IMR-90 (cell line): ENCODE data around the gene SMPDL3A.

Experiments used
- BHLHE40 ChIP-seq: fragments of 150-350 bp; IDR thresholded peaks from 2 replicates; pipeline ENCODE4 v1.6.1; 2016; ENCODE audit warnings: mild to moderate bottlenecking, low read depth, low read length
- CEBPB ChIP-seq: IDR thresholded peaks from 2 replicates; pipeline ENCODE4 v1.6.1; 2012; ENCODE audit warnings: low read depth, low read length, improper control_type of control experiment
- CHD1 ChIP-seq: IDR thresholded peaks from 2 replicates; pipeline ENCODE4 v1.6.1; 2012; ENCODE audit warnings: low read depth, low read length, improper control_type of control experiment
- CTCF ChIP-seq: conservative IDR thresholded peaks from 2 replicates; pipeline ENCODE4 v1.5.1; 2012; ENCODE audit warnings: mild to moderate bottlenecking, low read depth, low read length, improper control_type of control experiment
- ELK1 ChIP-seq: fragments of 150-350 bp; IDR thresholded peaks from 2 replicates; pipeline ENCODE4 v1.6.1; 2016; ENCODE audit warnings: low read depth, mild to moderate bottlenecking, low read length, moderate library complexity, borderline replicate concordance
- FOS ChIP-seq: fragments of 150-350 bp; IDR thresholded peaks from 2 replicates; pipeline ENCODE4 v1.6.1; 2016; ENCODE audit warnings: low read depth, low read length
- MAFK ChIP-seq: IDR thresholded peaks from 2 replicates; pipeline ENCODE4 v1.6.1; 2012; ENCODE audit warnings: low read depth, low read length, improper control_type of control experiment
- MAZ ChIP-seq: IDR thresholded peaks from 2 replicates; pipeline ENCODE4 v1.6.1; 2012; ENCODE audit warnings: low read depth, mild to moderate bottlenecking, low read length, improper control_type of control experiment, moderate library complexity, borderline replicate concordance
- MXI1 ChIP-seq: IDR thresholded peaks from 2 replicates; pipeline ENCODE4 v1.6.1; 2012; ENCODE audit warnings: low read depth, mild to moderate bottlenecking, low read length, moderate library complexity, borderline replicate concordance
- POLR2A ChIP-seq: IDR thresholded peaks from 2 replicates; pipeline ENCODE4 v1.6.1; 2012; ENCODE audit warnings: mild to moderate bottlenecking, low read depth, low read length
- RAD21 ChIP-seq: IDR thresholded peaks from 2 replicates; pipeline ENCODE4 v1.6.1; 2012; ENCODE audit warnings: low read length, improper control_type of control experiment

- TF ChIP-seq CTCF (no peak), CEBPB (no peak), RAD21 (no peak), FOS (no peak), MAZ (no peak), MXI1 (no peak), BHLHE40 (no peak), POLR2A (no peak), MAFK (no peak), CHD1 (no peak), ELK1 (no peak)
Observed at GRCh38 chr6:122760330-122760729, 28.7 kb upstream of the SMPDL3A start.
